ENCODE results near the gene LSAMP. TPM values are rescaled to one million over a fixed set of nuclear protein-coding genes. Genes with fewer than 3 reads are reported as not detected.

LSAMP gene
- total RNA-seq, 1 experiment from 2014 or later = 3.1 TPM

DNA sequence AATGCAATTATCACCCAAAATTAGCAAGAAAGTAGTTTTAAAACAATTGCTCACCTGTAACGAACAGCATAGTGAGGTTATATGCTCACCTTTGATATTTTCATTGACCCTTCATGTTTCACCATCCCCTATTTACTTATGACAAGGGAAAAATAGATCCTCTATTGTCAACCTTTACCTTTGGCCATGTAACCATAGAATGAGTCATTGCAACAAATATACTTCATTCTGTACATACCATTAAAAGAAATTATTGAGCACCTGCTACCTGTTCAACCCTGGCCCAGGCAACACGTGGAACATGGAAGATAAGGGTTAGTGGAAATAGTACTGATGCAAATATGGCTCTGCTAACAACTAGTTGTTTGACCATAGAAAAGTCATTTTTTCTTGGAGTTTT, 20.2 kb downstream of the LSAMP start:
- ATAC-seq (no peak), DNase-seq (ENCODE audit: low read depth, low spot score) (no peak)
- ChIA-PET CTCF (no interaction called here), POLR2A (no interaction called here)
- TF ChIP-seq REST (IDR thresholded peaks at IDR 0.05; ENCODE audit: insufficient read depth in 1 of 2, low read depth in 2 of 2, low read length in 1 of 2) (no peak), TCF7L2 (IDR thresholded peaks at IDR 0.05; ENCODE audit: low read depth, low read length) (no peak), POLR2AphosphoS5 (IDR thresholded peaks at IDR 0.05; ENCODE audit: low read depth, low read length) (no peak), SIN3A (IDR thresholded peaks at IDR 0.05; ENCODE audit: borderline replicate concordance, insufficient read depth, low read depth, low read length) (no peak)
- TF ChIP-seq, protein P1, sequence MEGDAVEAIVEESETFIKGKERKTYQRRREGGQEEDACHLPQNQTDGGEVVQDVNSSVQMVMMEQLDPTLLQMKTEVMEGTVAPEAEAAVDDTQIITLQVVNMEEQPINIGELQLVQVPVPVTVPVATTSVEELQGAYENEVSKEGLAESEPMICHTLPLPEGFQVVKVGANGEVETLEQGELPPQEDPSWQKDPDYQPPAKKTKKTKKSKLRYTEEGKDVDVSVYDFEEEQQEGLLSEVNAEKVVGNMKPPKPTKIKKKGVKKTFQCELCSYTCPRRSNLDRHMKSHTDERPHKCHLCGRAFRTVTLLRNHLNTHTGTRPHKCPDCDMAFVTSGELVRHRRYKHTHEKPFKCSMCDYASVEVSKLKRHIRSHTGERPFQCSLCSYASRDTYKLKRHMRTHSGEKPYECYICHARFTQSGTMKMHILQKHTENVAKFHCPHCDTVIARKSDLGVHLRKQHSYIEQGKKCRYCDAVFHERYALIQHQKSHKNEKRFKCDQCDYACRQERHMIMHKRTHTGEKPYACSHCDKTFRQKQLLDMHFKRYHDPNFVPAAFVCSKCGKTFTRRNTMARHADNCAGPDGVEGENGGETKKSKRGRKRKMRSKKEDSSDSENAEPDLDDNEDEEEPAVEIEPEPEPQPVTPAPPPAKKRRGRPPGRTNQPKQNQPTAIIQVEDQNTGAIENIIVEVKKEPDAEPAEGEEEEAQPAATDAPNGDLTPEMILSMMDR (IDR thresholded peaks at IDR 0.05) = no peak
- no peaks in the 10 kb centered on the region for H3K9me3 ChIP-seq (ENCODE audit: control insufficient read depth, insufficient read depth, low read depth, low read length)
- no peaks in the 10 kb centered on the region for H3K27me3 ChIP-seq (ENCODE audit: control insufficient read depth, insufficient read depth, low read length)
- in situ Hi-C loops (cut with HindIII; ENCODE audit: low pct_unique_long_range_greater_than_20kb, low sequenced_read_pairs) = no loop called here
- no peak overlapping the region for H3K27ac ChIP-seq (ENCODE audit: low read length)
- BruUV-seq (replicated peaks) = no TSS peak
- H3K4me3 ChIP-seq (ENCODE audit: low read depth in 2 of 2, low read length in 2 of 2) = no peak overlapping the region
- no peaks in the 10 kb centered on the region for H3K36me3 ChIP-seq (ENCODE audit: control insufficient read depth, insufficient read depth, low read length)
- intact Hi-C loops (cut with micrococcal nuclease; ENCODE audit: unreplicated experiment) = no loop called here
- no peaks in the 10 kb centered on the region for H3K4me1 ChIP-seq (ENCODE audit: control insufficient read depth, insufficient read depth, low read length)

- ChIA-PET POLR2A (no interaction called here), CTCF (no interaction called here)
- Histone ChIP-seq H3K27ac (ENCODE audit: low read length) (peak overlapping the region; percentile 45; the same call in 1 of the 2 replicates), H3K4me1 (ENCODE audit: control insufficient read depth, insufficient read depth, low read length) (no peaks in the 10 kb centered on the region), H3K4me3 (ENCODE audit: low read depth in 2 of 2, low read length in 2 of 2) (no peak overlapping the region; a peak in 1 of 4 replicates), H3K27me3 (ENCODE audit: control insufficient read depth, insufficient read depth, low read length) (no peaks in the 10 kb centered on the region), H3K36me3 (ENCODE audit: control insufficient read depth, insufficient read depth, low read length) (no peaks in the 10 kb centered on the region), H3K9me3 (ENCODE audit: control insufficient read depth, insufficient read depth, low read depth, low read length) (no peaks in the 10 kb centered on the region)
- BruUV-seq (replicated peaks) = no TSS peak
- in situ Hi-C loops (cut with HindIII; ENCODE audit: low pct_unique_long_range_greater_than_20kb, low sequenced_read_pairs) = no loop called here
- intact Hi-C loops (cut with micrococcal nuclease; ENCODE audit: unreplicated experiment) = no loop called here
- ATAC-seq (peak; percentile 62; the same call in 1 of the 2 replicates), DNase-seq (ENCODE audit: low read depth, low spot score) (no peak)
- TF ChIP-seq TCF7L2 (IDR thresholded peaks at IDR 0.05; ENCODE audit: low read depth, low read length) (no peak), REST (IDR thresholded peaks at IDR 0.05; ENCODE audit: insufficient read depth in 1 of 2, low read depth in 2 of 2, low read length in 1 of 2) (no peak), SIN3A (IDR thresholded peaks at IDR 0.05; ENCODE audit: borderline replicate concordance, insufficient read depth, low read depth, low read length) (no peak), POLR2AphosphoS5 (IDR thresholded peaks at IDR 0.05; ENCODE audit: low read depth, low read length) (no peak)
- TF ChIP-seq, protein P1 (IDR thresholded peaks at IDR 0.05) = no peak
Observed at GRCh38 chr3:116423945-116424344, 21.3 kb downstream of the LSAMP start.
